GM19238 (cell line): ENCODE measurements around the gene POLR1A.

Experiments
- DNase-seq: peaks from one replicate; pipeline ENCODE4 v3.0.0; 2011; ENCODE audit warnings: low spot score; ENCODE audit not compliant: insufficient read length

Gene POLR1A

DNA sequence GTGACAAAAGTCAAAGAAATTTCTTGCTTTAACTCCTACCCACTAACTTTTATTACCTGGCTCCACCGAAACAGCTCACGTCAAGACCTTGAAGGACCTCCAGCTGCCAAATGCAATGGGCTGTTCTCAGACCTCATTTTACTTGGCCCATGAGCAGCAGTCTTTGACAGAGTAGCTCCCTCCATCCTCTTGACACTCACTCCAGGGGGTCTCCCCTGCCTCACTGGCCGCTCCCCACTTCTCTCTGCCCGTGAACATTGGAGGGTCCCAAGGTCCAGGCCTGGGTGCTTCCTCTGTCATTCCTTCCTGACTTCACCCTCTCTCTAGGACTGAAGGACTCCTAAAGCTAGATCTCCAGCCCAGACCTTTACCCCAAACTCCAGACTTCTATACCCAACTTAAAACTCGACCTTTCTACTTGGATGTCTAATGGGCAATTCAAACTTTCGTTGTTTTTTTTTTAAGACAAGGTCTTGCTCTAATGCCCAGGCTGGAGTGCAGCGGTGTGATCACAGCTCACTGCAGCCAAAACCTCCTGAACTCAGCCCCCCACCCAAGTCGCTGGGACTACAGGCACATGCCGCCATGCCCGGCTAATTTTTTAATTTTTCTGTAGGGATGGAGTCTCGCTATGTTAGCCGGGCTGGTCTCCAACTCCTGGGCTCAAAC is 124.0 kb downstream of the POLR1A start:
- no peak for DNase-seq

GRCh38 chr2:85978883-85979780 is 126.6 kb downstream of the POLR1A start:
- no peak for DNase-seq

GRCh38 chr2:85976106-85976920 is 129.4 kb downstream of the POLR1A start:
- no peak for DNase-seq

DNA sequence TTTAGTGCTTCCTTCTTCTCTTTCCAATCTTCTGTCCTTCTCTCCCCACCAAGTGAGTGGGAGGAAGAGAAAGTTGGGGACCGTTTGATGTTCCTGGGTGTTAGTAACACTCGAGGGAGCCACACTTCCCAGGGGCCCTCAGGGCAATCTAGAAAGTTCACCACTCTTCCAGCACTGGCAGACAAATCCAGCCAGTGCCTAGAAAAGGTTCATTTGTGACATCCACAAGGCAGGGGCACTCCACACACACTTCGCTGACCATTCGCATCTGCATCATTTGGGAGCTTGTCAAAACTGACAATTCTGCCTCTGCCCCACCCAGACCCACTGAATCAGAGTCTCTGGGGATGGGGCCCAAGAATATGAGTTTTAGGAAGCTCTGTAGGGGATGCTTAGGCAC is 130.1 kb downstream of the POLR1A start:
- DNase-seq, result no peak

DNA sequence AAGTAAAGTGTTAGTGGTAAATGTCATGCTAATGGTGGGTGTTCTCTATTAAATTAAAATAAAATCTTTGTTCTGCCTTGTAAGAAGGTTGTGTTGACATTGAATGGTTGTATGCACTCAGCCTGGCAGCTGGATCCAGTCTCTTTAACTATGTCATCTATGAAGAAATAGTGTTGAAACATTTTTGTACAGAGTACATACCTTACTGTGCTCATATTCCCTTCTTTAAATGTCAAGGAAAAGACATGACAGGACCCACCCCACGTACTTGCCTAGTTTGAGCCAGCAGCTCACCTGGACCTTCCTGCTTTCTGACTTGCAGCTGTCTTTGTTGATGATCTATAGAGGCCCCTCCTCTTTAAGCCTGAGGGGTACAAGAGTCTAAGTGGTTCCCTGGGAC is 131.3 kb downstream of the POLR1A start:
- DNase-seq, result no peak

DNA sequence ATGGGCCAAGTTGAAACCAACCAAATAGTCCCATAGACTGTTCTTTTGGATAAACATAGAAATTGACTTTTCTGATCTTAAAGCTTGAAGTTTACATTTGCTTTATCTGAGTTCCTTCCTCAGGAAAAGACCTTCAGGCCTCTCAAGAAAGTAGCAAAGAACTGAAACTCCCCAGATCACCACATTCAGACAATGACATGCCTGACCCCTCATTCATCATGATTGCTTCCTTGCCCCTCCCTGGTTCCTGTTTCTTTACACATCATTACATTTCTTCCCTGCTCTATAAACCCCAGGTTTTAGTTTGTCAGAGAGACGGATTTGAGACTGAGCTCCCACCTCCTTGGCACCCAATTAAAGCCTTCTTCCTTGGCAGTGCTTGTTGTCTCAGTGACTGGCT is 133.3 kb downstream of the POLR1A start:
- no peak for DNase-seq

DNA sequence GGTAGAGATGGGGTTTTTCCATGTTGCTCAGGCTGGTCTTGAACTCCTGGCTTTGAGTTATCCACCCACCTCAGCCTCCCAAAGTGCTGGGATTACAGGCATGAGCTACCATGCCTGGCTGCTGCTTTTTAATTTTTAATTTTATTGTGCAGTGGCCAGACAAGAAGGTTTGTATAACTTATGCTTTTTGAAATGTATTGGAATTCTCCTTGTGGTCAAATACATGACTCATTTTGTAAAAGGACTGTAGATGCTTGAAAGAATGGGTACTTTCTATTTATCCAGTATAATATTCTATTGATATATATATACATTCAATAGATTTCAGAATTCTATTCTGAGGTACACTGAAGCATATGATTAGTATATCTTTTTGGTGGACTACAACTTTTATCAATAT is 134.3 kb downstream of the POLR1A start:
- DNase-seq, result no peak
